Astrocyte (in vitro differentiated cells and primary cell): ENCODE measurements around the gene IL1RAPL2. TPM values are rescaled to one million over a fixed set of nuclear protein-coding genes. Genes with fewer than 3 reads are reported as not detected.

ENCODE experiments used
- DNase-seq: peaks from one replicate; pipeline ENCODE4 v3.0.0-alpha.2; 2010; ENCODE audit warnings: low read depth
- FAIRE-seq: peaks from 2 replicates; lab custom pipeline; 2011; peaks lifted over from hg19 to GRCh38; lab: Jason Lieb, UNC
- H2AFZ ChIP-seq: 2 replicates; pipeline ENCODE4 v1.6.0; 2012; ENCODE audit warnings: low read depth, low read length, inconsistent platforms
- H3K27ac ChIP-seq: 2 replicates; pipeline ENCODE4 v1.5.1; 2011; ENCODE audit warnings: low read depth, low read length, inconsistent platforms
- H3K27me3 ChIP-seq: 2 replicates; pipeline ENCODE4 v1.6.0; 2011; ENCODE audit warnings: low read length, inconsistent platforms; ENCODE audit not compliant: insufficient read depth
- H3K36me3 ChIP-seq: 2 replicates; pipeline ENCODE4 v1.5.1; 2011; ENCODE audit warnings: low read length, inconsistent platforms; ENCODE audit not compliant: insufficient read depth
- H3K4me1 ChIP-seq: 2 replicates; pipeline ENCODE4 v1.5.1; 2011; ENCODE audit warnings: low read length, inconsistent platforms; ENCODE audit not compliant: insufficient read depth
- H3K4me2 ChIP-seq: 2 replicates; pipeline ENCODE4 v1.6.0; 2012; ENCODE audit warnings: low read length, inconsistent platforms
- H3K4me3 ChIP-seq: 2 replicates; pipeline ENCODE4 v1.5.1; 2011; ENCODE audit warnings: low read depth, mild to moderate bottlenecking, low read length, inconsistent platforms; ENCODE audit not compliant: insufficient read depth
- H3K79me2 ChIP-seq: 2 replicates; pipeline ENCODE4 v1.6.0; 2012; ENCODE audit warnings: mild to moderate bottlenecking, low read length, inconsistent platforms; ENCODE audit not compliant: insufficient read depth
- H3K9ac ChIP-seq: 2 replicates; pipeline ENCODE4 v1.6.0; 2012; ENCODE audit warnings: mild to moderate bottlenecking, low read length, inconsistent platforms
- H3K9me3 ChIP-seq: 2 replicates; pipeline ENCODE4 v1.5.1; 2012; ENCODE audit warnings: low read depth, mild to moderate bottlenecking, low read length, inconsistent platforms; ENCODE audit not compliant: insufficient read depth
- H4K20me1 ChIP-seq: 2 replicates; pipeline ENCODE4 v1.6.0; 2012; ENCODE audit warnings: low read length, inconsistent platforms; ENCODE audit not compliant: insufficient read depth
- H3K27ac Mint-ChIP-seq: one replicate; pipeline ENCODE4 v1.8.0; 2021; ENCODE audit warnings: mild to moderate bottlenecking, mixed read lengths; ENCODE audit not compliant: unreplicated experiment
- H3K27me3 Mint-ChIP-seq: one replicate; pipeline ENCODE4 v1.8.0; 2021; ENCODE audit warnings: low read depth, mixed read lengths; ENCODE audit not compliant: unreplicated experiment
- H3K36me3 Mint-ChIP-seq: one replicate; pipeline ENCODE4 v1.8.0; 2021; ENCODE audit warnings: low read depth, mixed read lengths; ENCODE audit not compliant: unreplicated experiment
- H3K4me1 Mint-ChIP-seq: one replicate; pipeline ENCODE4 v1.8.0; 2021; ENCODE audit warnings: low read depth, mixed read lengths; ENCODE audit not compliant: unreplicated experiment
- H3K4me3 Mint-ChIP-seq: one replicate; pipeline ENCODE4 v1.8.0; 2021; ENCODE audit warnings: mild to moderate bottlenecking, moderate library complexity, mixed read lengths; ENCODE audit not compliant: unreplicated experiment
- H3K9me3 Mint-ChIP-seq: one replicate; pipeline ENCODE4 v1.8.0; 2021; ENCODE audit warnings: mild to moderate bottlenecking, mixed read lengths; ENCODE audit not compliant: unreplicated experiment
- CTCF ChIP-seq: IDR thresholded peaks from 2 replicates; pipeline ENCODE4 v1.5.1; 2011; ENCODE audit warnings: low read depth, mild to moderate bottlenecking, inconsistent platforms, low read length, moderate library complexity; ENCODE audit not compliant: insufficient read depth
- EZH2 ChIP-seq: IDR thresholded peaks from 2 replicates; pipeline ENCODE4 v1.6.1; 2012; ENCODE audit warnings: mild to moderate bottlenecking, low read length, inconsistent platforms; ENCODE audit not compliant: insufficient read depth
- total RNA-seq: library from RNA; stranded (reverse); gene quantifications from 2 replicates; pipeline ENCODE4 v1.2.1, GENCODE V29; 2021

Gene IL1RAPL2
- total RNA-seq, 1 donor from 2014 or later: 0.16 TPM

- FAIRE-seq: no peak
- Histone ChIP-seq H3K9ac (no peak overlapping the region), H4K20me1 (no peaks in the 10 kb centered on the region), H3K27ac (no peak overlapping the region), H3K79me2 (no peaks in the 10 kb centered on the region), H3K4me2 (no peak overlapping the region), H3K4me1 (no peaks in the 10 kb centered on the region), H3K36me3 (no peaks in the 10 kb centered on the region), H3K4me3 (no peak overlapping the region), H2AFZ (no peak overlapping the region), H3K9me3 (no peaks in the 10 kb centered on the region), H3K27me3 (peaks cover 20% of the 10 kb centered on the region)
- no peaks in the 10 kb centered on the region for H3K9me3 Mint-ChIP-seq
- no peak overlapping the region for H3K4me3 Mint-ChIP-seq
- H3K27ac Mint-ChIP-seq: no peak overlapping the region
- TF ChIP-seq CTCF: no peak
- TF ChIP-seq EZH2: no peak
- DNase-seq: no peak
- H3K36me3 Mint-ChIP-seq: no peaks in the 10 kb centered on the region
- H3K4me1 Mint-ChIP-seq: peaks cover 5% of the 10 kb centered on the region
- H3K27me3 Mint-ChIP-seq: peaks cover 22% of the 10 kb centered on the region
Measured at GRCh38 chrX:104567506-104567905, 1.5 kb downstream of the IL1RAPL2 start.

DNA sequence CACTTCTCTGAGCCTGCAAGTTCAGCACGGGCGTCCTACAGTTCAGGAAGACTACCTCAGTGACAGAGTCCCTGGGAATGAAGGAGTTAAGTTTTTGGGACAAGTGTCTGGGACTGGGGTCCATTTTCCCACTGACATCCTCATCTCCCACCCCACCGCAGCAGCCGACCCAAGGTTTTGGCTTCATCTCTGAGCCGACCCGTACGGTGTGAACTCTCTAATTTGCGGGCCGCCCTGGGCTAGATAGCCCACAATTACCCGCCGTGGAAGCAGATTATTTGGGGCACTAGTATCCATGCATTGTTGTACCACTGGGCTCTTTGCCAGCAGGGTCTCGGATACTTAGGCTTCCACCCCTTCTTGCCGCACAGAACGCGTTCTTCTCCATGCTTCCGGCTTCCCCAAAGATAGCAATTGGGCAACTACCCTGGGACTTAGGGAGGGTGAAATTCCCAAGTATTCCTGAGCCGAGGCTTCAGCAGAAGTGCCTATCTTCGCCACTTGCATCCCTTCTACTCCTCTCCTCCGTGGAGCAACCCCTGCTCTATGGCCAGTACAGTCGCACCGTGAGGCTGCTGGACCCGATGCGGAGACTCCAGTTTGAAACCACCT lies 2.4 kb downstream of the IL1RAPL2 start:
- Histone ChIP-seq H3K9ac (no peak overlapping the region), H3K27ac (no peak overlapping the region), H3K4me3 (no peak overlapping the region), H3K9me3 (no peaks in the 10 kb centered on the region), H3K27me3 (peaks cover 20% of the 10 kb centered on the region), H3K36me3 (no peaks in the 10 kb centered on the region), H2AFZ (no peak overlapping the region), H4K20me1 (no peaks in the 10 kb centered on the region), H3K79me2 (no peaks in the 10 kb centered on the region), H3K4me2 (no peak overlapping the region), H3K4me1 (no peaks in the 10 kb centered on the region)
- Mint-ChIP-seq H3K27ac (no peak overlapping the region), H3K27me3 (peaks cover 22% of the 10 kb centered on the region), H3K4me3 (no peak overlapping the region), H3K4me1 (peaks cover 5% of the 10 kb centered on the region), H3K36me3 (no peaks in the 10 kb centered on the region), H3K9me3 (no peaks in the 10 kb centered on the region)
- DNase-seq (no peak), FAIRE-seq (no peak)
- TF ChIP-seq CTCF: no peak
- no peak for TF ChIP-seq EZH2

- H3K27me3 Mint-ChIP-seq: no peaks in the 10 kb centered on the region
- H3K9me3 Mint-ChIP-seq: no peaks in the 10 kb centered on the region
- Histone ChIP-seq H3K4me1 (no peaks in the 10 kb centered on the region), H3K9ac (no peak overlapping the region), H3K27ac (no peak overlapping the region), H3K36me3 (no peaks in the 10 kb centered on the region), H3K27me3 (no peaks in the 10 kb centered on the region), H3K4me2 (no peak overlapping the region), H4K20me1 (no peaks in the 10 kb centered on the region), H3K4me3 (no peak overlapping the region), H3K9me3 (no peaks in the 10 kb centered on the region), H3K79me2 (no peaks in the 10 kb centered on the region), H2AFZ (no peak overlapping the region)
- no peaks in the 10 kb centered on the region for H3K36me3 Mint-ChIP-seq
- TF ChIP-seq CTCF (no peak), EZH2 (no peak)
- FAIRE-seq: no peak
- no peak overlapping the region for H3K4me3 Mint-ChIP-seq
- no peak overlapping the region for H3K27ac Mint-ChIP-seq
- no peaks in the 10 kb centered on the region for H3K4me1 Mint-ChIP-seq
- no peak for DNase-seq
Measured at GRCh38 chrX:104618106-104618895, 52.3 kb downstream of the IL1RAPL2 start.
